Astrocyte (in vitro differentiated cells and primary cell): ENCODE results near the gene SLC43A3.

ENCODE experiments used
- CTCF ChIP-seq: IDR thresholded peaks from 2 replicates; pipeline ENCODE4 v1.5.1; 2011; ENCODE audit warnings: low read depth, mild to moderate bottlenecking, inconsistent platforms, low read length, moderate library complexity; ENCODE audit not compliant: insufficient read depth
- EZH2 ChIP-seq: IDR thresholded peaks from 2 replicates; pipeline ENCODE4 v1.6.1; 2012; ENCODE audit warnings: mild to moderate bottlenecking, low read length, inconsistent platforms; ENCODE audit not compliant: insufficient read depth

- no peak for TF ChIP-seq CTCF
- no peak for TF ChIP-seq EZH2
Observed at GRCh38 chr11:57457643-57458023, 30.7 kb upstream of the SLC43A3 start.
